ENCODE data around the gene KCNQ1.

- no peak for TF ChIP-seq EP300 (IDR thresholded peaks at IDR 0.05; ENCODE audit: borderline replicate concordance in 1 of 2, low read depth in 1 of 2, low read length in 1 of 2)
- TF ChIP-seq POLR2AphosphoS5 (IDR thresholded peaks at IDR 0.05; ENCODE audit: low read depth, low read length), result no peak
- TF ChIP-seq TAF1 (IDR thresholded peaks at IDR 0.05; ENCODE audit: borderline replicate concordance, low read depth, low read length), result no peak
- no peak for TF ChIP-seq CTCF (IDR thresholded peaks at IDR 0.05)
- TF ChIP-seq GABPA (IDR thresholded peaks at IDR 0.05; ENCODE audit: low read depth), result no peak
- no peak for TF ChIP-seq JUND (IDR thresholded peaks at IDR 0.05)
Measured at GRCh38 chr11:2531987-2532703, 87.3 kb downstream of the KCNQ1 start.

All from SK-N-SH (cell line).